Right ventricle myocardium superior (tissue), 1 donor: ENCODE measurements around the gene SIL1. TPM values are rescaled to one million over a fixed set of nuclear protein-coding genes. Genes with fewer than 3 reads are reported as not detected.
A peak's percentile ranks its signal among the peaks of the same experiment; 100 is the strongest.
"Not testable (repeated sequence)": the region's sequence is repeated elsewhere in the genome, so short reads cannot be mapped to it uniquely, and the experiment has no call there.

Experiments used
- ATAC-seq: fragments of 200-7000 bp; cut with Tn5 transposase; one replicate; pipeline ENCODE4 v1.9.1; 2020; ENCODE audit warnings: mild to moderate bottlenecking; ENCODE audit not compliant: poor library complexity
- DNase-seq: peaks from one replicate; pipeline ENCODE4 v3.0.0-alpha.2; 2020
- intact Hi-C: fragments of 100-400 bp; cut with DNase I; formaldehyde crosslinking; loops from one replicate; pipeline ENCODE4 v1.11.2; 2022
- long read RNA-seq: library from polyadenylated mRNA; unstranded; transcript quantifications from one replicate; pipeline ENCODE4 v2.0.0, GENCODE V29; 2021
- total RNA-seq: library from RNA; stranded (reverse); fragmentation: NEBNext Ultra II Directional; extraction: Animal tissue kit (Norgen Biotek cat#: 25700); gene quantifications from one replicate; pipeline ENCODE4 v1.2.1, GENCODE V29; 2021
- donor health status: DM: no; HTN: yes; CAD: no; lungs with severe emphysema.

SIL1 gene
- 42.1 TPM for total RNA-seq
- long read RNA-seq, transcript SIL1-202 (10 exons, 1,923 nt), result major isoform, 131 of 158 reads
- long read RNA-seq, partial matches to known transcripts, result 12 of 158 reads
- long read RNA-seq, other reads (novel, unspliced or antisense), result 15 of 158 reads

GRCh38 chr5:139197710-139198669, at the start of gene SIL1:
TSS of gene SIL1 (minus strand) at chr5:139198368. CDS start at chr5:139127843, 70,525 bp downstream.
- DNase-seq, result peak; percentile 98
- peak; percentile 99 for ATAC-seq
- intact Hi-C loops, result no loop called here

- ATAC-seq, result no peak
- DNase-seq, result no peak
- intact Hi-C loops, result no loop called here
Observed at GRCh38 chr5:139246394-139246793, 48.2 kb upstream of the SIL1 start.

- ATAC-seq (no peak), DNase-seq (no peak)
- intact Hi-C loops, result no loop called here
Observed at GRCh38 chr5:139245637-139246339, 47.6 kb upstream of the SIL1 start.

- intact Hi-C loops, result no loop called here
- DNase-seq (no peak), ATAC-seq (no peak)
Observed at GRCh38 chr5:139243425-139243970, 45.3 kb upstream of the SIL1 start.

GRCh38 chr5:139241139-139241538, 43.0 kb upstream of the SIL1 start:
- DNase-seq (no peak), ATAC-seq (no peak)
- intact Hi-C loops, result no loop called here

- ATAC-seq (no peak), DNase-seq (no peak)
- intact Hi-C loops, result no loop called here
Observed at GRCh38 chr5:139236479-139236878, 38.3 kb upstream of the SIL1 start.

- intact Hi-C loops, result no loop called here
- ATAC-seq (no peak), DNase-seq (no peak)
Observed at GRCh38 chr5:139232147-139232724, 34.1 kb upstream of the SIL1 start.

- intact Hi-C loops, result no loop called here
- DNase-seq (no peak), ATAC-seq (no peak)
Observed at GRCh38 chr5:139228201-139228803, 30.1 kb upstream of the SIL1 start.

- no peak for DNase-seq
- ATAC-seq, result no peak
- intact Hi-C loops, result no loop called here
Observed at GRCh38 chr5:139226131-139226530, 28.0 kb upstream of the SIL1 start.

- intact Hi-C loops, result no loop called here
- ATAC-seq, result no peak
- DNase-seq, result no peak
Observed at GRCh38 chr5:139223481-139223880, 25.3 kb upstream of the SIL1 start.

- intact Hi-C loops, result no loop called here
- DNase-seq (no peak), ATAC-seq (no peak)
Observed at GRCh38 chr5:139222346-139222745, 24.2 kb upstream of the SIL1 start.

- ATAC-seq, DNase-seq, intact Hi-C loops: not testable (repeated sequence)
Observed at GRCh38 chr5:139218038-139218437, 19.9 kb upstream of the SIL1 start.

- DNase-seq (no peak), ATAC-seq (no peak)
- intact Hi-C loops, result no loop called here
Observed at GRCh38 chr5:139215107-139215975, 17.2 kb upstream of the SIL1 start.

GRCh38 chr5:139214646-139215045, 16.5 kb upstream of the SIL1 start:
- intact Hi-C loops, result no loop called here
- ATAC-seq (no peak), DNase-seq (no peak)

- intact Hi-C loops, result no loop called here
- DNase-seq (no peak), ATAC-seq (no peak)
Observed at GRCh38 chr5:139212906-139213305, 14.7 kb upstream of the SIL1 start.

GRCh38 chr5:139212486-139212885, 14.3 kb upstream of the SIL1 start:
- intact Hi-C loops, result no loop called here
- no peak for DNase-seq
- ATAC-seq, result peak; percentile 65

GRCh38 chr5:139210585-139210984, 12.4 kb upstream of the SIL1 start:
- no peak for ATAC-seq
- intact Hi-C loops, result no loop called here
- DNase-seq, result no peak
